HG02678 (cell line): ENCODE results near the gene STAM.

ENCODE experiments used
- ATAC-seq: cut with Tn5 transposase; IDR thresholded peaks from one replicate; pipeline ENCODE4 v1.9.1; 2021; ENCODE audit warnings: mild to moderate bottlenecking, moderate library complexity; ENCODE audit not compliant: unreplicated experiment

Gene STAM

DNA sequence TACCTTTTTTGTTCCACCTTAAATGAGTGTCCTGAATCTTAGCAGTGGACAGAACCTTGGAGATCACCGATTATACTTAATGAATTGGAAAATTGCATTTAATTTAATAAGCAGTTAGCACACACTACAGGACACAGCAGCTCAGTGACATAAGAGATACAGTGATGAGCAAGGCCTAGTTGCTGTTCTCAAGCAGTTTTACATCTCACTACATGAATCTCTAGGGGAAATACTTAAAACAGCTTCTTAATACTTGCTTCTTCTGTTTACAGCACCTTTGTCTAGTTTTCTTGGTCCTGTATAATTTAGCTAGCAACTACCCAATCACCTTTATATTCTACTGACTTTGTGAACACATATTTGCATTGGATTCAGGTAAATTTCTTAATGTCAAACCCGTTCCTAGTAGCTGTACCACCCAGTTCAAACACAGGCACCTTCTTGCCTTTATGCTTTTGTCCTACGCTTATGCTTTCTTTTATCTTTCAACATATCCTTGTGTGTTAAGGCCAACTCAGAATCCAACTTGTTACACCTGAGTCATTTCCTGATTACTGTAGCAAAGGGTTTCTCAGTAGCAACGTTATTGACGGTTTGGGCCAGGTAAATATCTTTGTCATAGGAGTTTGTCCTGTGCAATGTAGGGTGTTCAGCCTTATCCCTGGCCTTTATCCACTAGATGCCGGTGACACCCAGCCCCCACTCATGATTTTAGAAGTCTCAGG, 1.8 kb downstream of the STAM start:
- ATAC-seq: no peak

DNA sequence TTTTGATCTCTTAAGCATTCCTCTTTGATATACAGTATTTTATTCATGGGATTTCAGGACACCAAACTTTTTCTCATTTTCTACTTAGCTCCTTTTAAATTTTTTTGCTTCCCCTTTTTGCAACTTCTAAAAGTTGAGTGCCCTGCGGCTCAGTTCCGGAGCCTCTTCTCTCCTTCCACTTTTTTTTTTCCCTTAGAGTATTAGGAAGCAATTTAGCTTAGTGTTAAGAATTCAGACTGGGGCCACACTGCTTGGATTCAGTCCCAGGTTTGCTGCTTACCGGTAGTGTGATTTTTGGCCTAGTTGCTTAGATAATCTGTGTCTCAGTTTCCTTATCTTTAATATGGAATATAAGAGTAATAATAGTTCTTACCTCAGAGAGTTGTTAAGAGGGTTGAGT, 3.4 kb downstream of the STAM start:
- ATAC-seq: no peak

DNA sequence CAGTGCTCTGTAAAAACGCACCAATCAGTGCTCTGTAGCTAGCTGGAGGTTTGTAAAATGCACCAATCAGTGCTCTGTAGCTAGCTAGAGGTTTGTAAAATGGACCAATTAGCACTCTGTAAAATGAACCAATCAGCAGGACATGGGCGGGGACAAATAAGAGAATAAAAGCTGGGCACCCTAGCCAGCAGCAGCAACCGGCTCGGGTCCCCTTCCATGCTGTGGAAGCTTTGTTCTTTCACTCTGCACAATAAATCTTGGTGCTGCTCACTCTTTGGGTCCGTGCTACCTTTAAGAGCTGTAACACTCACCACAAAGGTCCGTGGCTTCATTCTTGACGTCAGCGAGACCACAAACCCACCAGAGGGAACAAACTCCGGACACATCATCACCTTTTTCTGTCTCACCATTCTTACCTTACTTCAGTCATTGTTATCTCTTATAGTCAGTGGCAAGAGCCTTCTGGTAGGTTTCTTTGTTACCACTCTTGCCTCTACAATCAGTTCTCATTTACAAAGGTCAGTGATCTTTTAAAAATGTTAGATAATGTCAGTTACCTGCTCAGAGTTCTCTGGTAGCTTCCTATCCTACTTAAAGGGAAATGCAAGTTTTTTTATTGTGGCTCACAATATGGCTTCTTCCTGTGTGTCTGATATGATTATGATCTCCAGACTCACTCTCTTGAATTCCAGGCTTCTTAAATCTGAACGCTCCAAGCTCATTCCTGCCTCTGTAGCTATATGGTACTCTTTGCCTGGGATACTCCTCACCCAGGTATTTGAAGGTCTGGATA, 4.5 kb downstream of the STAM start:
- ATAC-seq: no peak

DNA sequence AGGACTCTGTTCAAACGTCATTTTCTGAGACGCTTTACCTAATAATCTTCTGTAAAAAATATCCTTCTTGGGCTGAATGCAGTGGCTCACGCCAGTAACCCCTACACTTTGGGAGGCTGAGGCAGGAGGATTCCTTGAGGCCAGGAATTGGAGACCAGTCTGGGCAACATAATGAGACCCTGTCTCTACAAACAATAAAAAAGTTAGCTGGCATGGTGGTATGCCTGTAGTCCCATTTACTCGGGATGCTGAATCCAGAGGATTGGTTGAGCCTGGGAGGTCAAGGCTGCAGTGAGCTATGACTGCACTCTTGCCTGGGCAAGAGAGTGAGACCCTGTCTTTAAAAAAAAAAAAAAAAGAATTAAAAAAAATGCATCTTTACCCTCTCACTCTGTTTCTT, 5.1 kb downstream of the STAM start:
- no peak for ATAC-seq

DNA sequence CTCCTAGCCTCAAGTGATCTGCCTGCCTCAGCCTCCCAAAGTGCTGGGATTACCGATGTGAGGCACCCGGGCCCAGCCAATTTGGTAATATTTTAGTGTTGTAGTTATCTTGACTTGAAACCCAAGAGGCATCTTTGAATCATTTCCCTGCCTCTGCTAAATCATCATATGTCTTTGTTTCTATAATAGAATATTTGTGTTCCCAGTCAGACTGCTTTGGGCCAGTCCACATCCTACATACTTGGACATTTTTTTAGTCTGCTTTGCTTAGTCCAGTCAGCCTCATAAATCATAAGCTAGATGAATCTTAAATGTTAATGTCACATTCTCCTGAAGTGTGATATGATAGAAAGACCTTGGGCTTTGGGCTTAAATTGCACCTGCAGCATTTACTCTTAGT, 5.9 kb downstream of the STAM start:
- ATAC-seq: no peak

DNA sequence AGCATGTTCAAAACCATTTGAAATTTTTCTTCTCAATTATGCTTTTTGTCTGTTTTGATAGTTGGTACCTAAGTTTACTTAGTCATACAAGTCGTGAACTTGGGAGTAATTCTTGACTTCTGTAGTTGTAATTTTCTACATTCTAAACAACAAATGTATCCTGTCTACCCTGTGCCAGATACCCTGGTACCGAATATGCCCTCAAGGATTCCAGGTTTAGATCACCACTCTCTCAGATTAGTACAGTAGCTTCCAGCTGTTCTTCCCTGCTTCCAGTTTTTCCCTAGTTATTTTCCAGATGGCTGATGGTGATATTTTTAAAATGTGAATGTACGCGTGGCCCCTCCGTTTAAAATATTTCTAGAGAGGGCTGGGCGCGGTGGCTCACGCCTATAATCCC, 6.5 kb downstream of the STAM start:
- ATAC-seq: no peak

DNA sequence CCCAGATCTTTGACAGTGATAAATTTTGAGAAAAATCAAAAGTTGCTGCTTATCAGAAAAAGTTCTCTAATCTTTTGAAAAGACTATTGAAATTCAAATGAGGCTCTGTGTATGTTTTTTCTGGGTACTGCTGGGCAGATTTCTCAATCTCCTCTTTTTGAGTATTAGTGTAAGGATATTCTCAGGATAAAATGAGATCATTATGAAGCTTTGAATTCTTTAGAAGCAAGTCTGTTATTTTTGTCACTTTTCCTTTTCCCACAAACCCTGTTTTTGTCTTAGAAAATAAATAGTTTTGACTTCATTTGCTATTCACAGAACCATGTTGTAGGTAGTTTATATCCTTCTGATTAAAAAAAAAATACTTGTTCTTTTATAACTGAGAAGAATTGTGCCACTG, 7.9 kb downstream of the STAM start:
- ATAC-seq: no peak

DNA sequence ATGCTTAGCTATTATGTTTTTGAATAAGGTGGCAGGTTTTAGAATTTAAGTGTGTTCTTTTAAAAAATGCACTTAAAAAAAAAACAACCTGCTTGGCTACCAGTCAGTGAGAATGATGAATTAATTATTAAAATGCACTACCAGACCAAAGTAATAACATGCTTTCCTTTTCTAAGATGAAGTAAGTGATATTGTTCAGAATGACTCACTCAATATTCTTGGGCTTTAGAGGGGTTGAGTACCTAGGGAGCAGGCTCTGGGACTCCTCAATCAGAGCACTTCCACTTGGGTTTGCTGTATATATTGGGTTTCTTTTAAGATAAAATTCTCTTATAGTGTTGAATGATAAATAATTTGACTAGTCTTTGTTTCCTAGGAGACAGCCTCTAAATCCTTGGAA, 8.6 kb downstream of the STAM start:
- peak; percentile 36 for ATAC-seq

DNA sequence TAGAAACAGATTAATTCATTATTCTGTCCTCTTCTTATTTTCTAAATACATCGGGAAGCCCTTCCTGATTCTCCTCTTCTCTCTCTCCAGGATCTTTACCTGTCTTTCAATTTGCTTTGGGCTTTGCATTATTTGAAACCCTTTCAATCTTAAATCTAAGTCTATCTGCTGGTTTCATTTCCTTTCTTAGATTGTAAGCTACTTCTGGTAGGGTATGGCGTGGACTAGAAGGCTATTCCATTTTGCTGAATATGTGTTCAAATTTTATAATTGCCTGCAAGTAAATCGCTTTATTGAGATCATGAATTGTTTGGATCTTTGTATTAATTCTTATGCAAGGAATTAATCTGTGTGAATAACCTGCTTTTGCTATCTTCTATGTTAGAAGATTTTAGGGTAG, 11.1 kb downstream of the STAM start:
- peak; percentile 16 for ATAC-seq

DNA sequence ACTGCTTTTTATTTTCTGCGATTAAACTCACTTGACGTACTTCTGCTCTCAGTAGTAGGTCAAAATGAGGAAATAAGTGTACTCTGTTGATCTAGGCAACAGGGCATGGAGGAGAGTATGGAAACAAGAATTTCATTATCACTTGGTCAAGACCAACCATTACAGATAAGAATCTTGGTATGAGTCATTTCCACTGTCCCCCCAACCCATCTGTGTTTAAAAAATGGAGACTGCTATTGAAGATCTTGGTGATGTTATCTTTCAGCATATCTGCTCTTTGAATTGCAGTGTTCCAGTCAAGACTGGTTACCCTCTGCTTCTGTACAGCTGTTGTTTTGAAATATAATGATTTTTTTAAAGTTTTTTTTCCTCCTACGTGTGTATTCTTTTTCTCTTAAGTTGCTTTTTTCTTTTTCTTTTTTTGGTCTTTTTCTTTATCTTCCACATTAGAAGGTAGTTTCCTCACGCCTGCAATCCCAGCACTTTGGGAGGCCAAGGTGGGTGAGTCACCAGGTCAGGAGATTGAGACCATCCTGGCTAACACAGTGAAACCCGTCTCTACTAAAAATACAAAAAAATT, 11.7 kb downstream of the STAM start:
- peak; percentile 93 for ATAC-seq

DNA sequence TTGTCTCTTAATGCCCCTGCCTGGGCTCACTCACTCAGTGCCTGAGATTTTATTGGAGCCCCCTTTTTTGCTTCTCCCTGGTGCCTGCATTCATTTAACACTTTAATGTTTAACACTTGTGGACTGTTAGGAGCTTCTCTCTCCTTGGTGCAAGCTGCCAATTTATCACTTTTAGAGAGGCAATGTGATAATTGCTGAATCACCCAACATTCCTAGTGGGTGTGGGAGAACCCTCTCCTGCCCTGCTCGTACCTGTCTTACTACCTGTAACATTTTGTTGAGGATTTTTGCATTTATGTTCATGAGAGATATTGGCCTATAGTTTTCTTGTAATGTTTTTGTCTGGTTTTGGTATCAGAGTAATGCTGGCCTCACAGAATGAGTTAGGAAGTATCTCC, 13.2 kb downstream of the STAM start:
- no peak for ATAC-seq

DNA sequence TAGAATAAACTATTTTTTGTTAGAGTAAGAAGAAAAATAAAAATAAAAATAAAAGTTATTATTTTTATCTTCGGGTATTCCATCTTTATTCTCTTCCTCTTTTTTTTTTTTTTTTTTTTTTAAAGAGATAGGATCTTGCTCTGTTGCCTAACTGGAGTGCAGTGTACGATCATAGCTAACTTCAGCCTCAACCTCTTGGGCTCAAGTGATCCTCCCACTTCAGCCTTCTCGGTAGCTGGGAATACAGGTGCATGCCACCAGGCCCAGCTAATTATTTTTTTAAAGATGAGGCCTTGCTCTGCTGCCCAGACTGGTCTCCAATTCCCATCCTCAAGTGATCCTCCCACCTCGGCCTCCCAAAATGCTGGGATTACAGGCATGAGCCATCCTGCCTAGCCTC, 15.4 kb downstream of the STAM start:
- ATAC-seq: no peak

DNA sequence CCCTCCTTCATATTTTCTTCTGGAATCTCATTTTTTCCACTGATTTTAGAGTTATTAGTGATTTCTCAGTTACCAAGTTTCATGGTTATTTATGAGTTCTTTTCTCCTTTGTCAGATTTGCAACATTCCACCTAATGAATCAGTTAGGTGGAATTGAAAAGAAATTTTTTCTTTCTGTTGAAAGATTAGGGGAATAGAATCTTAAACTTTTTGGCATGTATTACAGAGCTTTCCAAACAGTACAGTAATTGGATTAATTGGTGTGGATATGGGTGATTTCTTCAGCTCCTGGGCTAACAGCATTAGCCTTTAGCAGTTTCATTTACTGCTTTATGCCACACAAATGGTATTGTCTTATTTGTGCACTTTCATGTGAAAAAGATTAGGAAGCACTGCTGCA, 17.0 kb downstream of the STAM start:
- ATAC-seq: no peak

DNA sequence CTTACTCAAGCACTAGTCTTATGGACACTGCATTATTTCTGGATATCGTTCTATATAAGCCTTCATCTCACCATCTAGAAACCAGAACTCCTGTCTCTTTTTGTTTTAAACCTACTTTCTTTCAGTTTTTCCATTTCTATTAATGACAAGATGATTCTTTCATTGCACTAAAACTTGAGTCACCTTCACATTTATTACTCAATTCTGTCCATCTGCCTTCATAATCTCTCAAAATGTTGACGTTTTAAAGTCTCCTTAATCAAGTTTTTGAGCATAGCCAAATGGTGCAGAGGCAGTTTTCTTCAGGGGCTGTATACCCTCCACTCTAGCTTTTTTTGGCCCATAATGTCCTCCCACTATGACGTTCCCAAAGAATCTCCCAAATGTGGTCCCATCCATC, 17.6 kb downstream of the STAM start:
- ATAC-seq: no peak

DNA sequence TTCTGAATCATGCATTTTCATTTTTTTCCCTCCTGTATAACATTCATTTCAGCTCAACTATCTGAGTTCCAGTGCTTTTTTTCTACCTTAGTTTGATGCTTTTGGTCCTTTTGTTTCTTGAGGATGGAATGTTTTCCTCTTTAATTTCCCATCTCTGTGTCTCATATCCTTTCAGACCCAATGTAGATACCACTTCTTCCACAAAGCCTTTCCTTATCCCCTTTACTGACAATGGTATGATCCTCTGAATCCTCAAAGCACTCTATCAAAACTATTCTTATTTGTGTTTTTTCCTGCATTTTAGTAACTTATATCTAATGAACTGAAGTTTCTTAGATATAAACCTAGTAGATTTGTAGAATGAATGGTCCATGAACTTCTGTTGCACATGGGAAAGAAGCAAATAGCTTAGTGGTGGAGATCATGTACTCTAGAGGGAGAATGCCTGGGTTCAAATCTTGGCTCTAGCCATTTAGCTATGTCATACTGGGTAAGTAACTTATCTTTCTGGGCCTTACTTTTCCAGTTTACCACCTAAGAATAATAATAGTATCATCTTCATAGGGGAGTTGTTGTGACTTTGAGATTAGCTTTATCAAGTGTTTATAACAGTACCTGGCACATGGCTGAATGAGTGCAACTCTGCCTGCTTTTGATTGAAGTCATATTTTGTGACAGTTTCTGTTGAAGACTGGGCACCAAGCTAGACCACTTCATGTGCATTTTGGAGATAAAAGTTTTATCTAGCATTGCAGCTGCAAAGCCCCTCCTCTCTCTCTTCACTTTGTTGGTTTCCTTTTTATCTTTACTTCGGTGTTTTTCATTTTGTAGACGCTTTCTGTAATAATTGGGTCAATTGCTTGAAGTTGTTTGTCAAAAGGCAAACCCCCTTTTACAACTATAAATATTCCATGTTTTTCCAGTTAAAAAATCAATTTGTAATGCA, 18.5 kb downstream of the STAM start:
- no peak for ATAC-seq

DNA sequence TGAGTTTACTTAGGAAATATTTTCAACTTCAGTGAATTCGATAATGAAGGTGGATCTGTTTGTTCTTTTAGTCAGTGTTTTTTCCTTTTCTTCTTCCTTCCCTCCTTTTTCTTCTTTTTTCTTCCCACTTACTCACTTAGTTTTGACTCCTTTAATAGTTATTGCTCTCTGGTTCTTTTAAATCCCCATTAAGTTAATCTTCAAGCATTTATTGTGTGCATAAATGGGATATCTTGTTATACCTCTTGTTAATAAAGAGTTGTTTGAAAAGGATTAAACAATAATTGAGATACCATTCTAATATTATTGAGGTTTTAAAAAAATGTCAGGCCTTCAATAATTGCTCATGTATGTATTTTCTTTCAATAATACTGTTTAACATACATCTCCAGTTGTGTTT, 19.5 kb downstream of the STAM start:
- no peak for ATAC-seq

DNA sequence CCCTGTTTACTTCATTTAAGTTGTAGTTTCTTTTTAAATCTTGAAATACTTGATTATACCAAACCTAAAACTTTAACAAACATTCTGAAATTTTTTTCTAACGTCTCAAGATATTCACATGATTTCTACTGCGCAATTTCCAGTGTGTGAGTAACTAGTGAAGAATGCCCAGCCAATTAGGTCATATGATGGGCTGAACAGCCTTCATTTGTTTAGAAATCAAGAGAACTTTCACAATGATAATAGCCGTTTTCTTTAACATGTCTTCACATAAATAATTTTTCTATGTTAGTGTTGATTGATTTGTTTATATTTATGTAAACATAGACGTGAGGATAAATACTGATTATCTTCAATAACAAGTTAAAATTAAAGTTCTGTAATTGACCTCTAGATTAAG, 21.8 kb downstream of the STAM start:
- no peak for ATAC-seq

DNA sequence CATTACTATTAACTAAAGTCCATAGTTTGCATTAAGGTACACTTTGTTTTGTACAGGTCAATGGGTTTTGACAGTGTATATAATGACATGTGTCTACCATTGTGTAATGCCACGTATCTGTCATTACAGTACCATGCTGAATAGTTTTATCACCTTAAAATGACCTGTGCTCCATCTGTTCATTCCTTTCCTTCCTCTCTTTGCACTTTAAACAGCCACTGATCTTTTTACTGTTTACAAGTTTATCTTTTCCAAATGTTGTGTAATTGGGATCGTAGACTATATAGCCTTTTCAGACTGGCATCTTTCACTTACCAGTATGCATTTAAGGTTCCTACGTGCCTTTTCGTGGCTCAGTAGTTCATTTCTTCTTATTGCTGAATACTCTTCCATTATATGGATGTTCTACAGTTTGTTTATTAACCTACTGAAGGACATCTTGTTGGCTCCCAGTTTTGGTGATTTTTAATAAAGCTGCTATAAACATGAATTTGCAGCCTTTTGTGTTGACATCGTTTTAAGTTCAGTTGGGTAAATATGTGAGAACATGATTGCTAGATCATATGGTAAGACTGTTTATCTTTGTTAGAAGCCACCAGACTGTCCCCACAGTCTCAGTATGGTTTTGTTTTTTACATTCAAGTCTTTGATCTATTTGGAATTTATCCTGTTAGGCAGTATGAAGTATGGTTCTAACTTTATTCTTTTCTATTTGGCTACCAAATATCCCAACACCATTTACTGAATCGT, 24.7 kb downstream of the STAM start:
- peak; percentile 32 for ATAC-seq

DNA sequence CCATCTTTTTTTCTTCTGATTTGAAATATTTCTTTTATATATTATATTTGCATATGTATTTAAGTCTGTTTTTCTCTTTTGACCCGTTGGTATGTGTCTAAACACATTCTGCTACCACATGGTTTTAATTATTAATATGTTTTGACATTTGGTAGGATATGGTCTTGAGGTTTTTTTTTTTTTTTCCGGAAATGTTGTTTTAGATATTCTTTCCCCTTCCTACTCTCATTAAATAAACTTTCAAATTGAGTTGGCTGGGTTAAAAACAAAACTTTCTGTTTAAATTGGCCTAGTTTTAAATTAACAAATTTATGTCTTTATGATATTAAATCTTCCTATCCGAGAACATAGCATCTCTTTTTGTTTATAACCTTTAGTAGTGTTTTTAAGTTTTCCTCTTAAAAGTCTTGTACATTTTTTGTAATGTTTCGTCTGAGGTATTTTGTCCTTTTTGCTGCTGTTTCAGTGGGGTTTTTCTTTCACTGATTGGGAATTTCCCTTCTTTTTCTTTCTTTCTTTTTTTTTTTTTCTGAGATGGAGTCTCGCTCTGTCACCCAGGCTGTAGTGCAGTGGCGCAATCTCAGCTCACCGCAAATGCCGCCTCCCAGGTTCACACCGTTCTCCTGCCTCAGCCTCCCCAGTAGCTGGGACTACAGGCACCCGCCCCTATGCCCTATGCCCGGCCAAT, 25.4 kb downstream of the STAM start:
- peak; percentile 54 for ATAC-seq

DNA sequence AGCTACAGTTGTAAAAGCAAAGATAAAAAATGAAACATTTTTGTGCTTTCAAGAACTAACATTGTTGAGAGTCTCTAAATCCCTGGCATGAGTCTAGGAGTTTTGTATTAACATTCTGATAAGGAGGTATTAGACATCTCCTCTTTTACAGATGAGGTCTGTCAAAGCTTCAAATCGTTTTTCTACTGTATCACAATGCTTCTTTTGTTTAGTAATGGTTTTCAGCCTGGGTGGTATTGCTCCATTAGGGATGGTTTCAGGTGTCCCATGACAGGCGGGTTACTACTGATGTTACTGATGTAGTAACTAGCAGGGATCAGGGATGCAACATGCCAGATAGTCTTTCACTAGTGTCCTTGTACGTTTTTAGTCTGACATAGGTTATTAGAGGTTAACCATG, 27.4 kb downstream of the STAM start:
- no peak for ATAC-seq
